HepG2 (cell line): ENCODE measurements around the gene GREM1. TPM values are rescaled to one million over a fixed set of nuclear protein-coding genes. Genes with fewer than 3 reads are reported as not detected.

ENCODE experiments used
- CERS6 ChIP-seq: sonication (generic); formaldehyde crosslinking; IDR thresholded peaks from 2 replicates; pipeline ENCODE4 v1.5.0; 2020; ENCODE audit warnings: missing genetic modification reagents
- GMEB1 ChIP-seq: sonication (generic); formaldehyde crosslinking; IDR thresholded peaks from 2 replicates; pipeline ENCODE4 v1.5.1; 2020; ENCODE audit warnings: missing genetic modification reagents, mild to moderate bottlenecking, borderline replicate concordance
- IKZF4 ChIP-seq: sonication (generic); formaldehyde crosslinking; IDR thresholded peaks from 2 replicates; pipeline ENCODE4 v1.5.1; 2020; ENCODE audit warnings: borderline replicate concordance, mild to moderate bottlenecking, low read depth, missing genetic modification reagents; ENCODE audit errors: not compliant biosample characterization
- KDM6A ChIP-seq: IDR thresholded peaks from 2 replicates; pipeline ENCODE4 v1.6.1; 2016; ENCODE audit warnings: low read depth
- MIER2 ChIP-seq: IDR thresholded peaks from 2 replicates; pipeline ENCODE4 v1.6.1; 2016; ENCODE audit warnings: missing biosample characterization, missing genetic modification reagents
- NR2F6 ChIP-seq, 2 experiments: IDR thresholded peaks; 2 replicates each; pipeline ENCODE4 v1.6.1; 2016; ENCODE audit warnings: antibody characterized with exemption in 1 of 2, mild to moderate bottlenecking in 1 of 2
- RBM22 ChIP-seq: fragments of 200-400 bp; formaldehyde crosslinking; optimal IDR thresholded peaks from 2 replicates; pipeline ENCODE3; 2017; ENCODE audit warnings: mild to moderate bottlenecking, low read length, moderate library complexity
- ZMYM4 ChIP-seq: sonication (generic); formaldehyde crosslinking; IDR thresholded peaks from 2 replicates; pipeline ENCODE4 v1.8.1; 2023; ENCODE audit warnings: mild to moderate bottlenecking, missing genetic modification reagents
- polyA plus RNA-seq, 8 experiments: library from polyadenylated mRNA; depleted of rRNA in 3 of 8; stranded (reverse) in 7 of 8; unstranded in 1 of 8; fragments of >200 nt; fragmentation: Illumina TruSeq in 4 of 8; extraction: Trizol in 4 of 8; gene quantifications; 2 replicates each; pipeline versions ENCODE4 v1.2.1 to v1.2.3, GENCODE V29; 2011 to 2016; ENCODE audit warnings: low read depth in 4 of 8, missing spikeins in 1 of 8, mixed read lengths in 1 of 8; ENCODE audit not compliant: insufficient read depth in 1 of 8
- total RNA-seq, 5 experiments: library from RNA; depleted of rRNA; stranded (reverse); fragments of >200 nt; fragmentation: Illumina TruSeq; extraction: Trizol; gene quantifications; 2 replicates each; pipeline ENCODE4 v1.2.3, GENCODE V29; 2016; ENCODE audit warnings: low read depth in 1 of 5
- TF ChIP-seq, protein P1 (sequence below), 2 experiments: fragments of 450-650 bp in 1 of 2; sonication (generic) in 1 of 2; formaldehyde crosslinking in 1 of 2; IDR thresholded peaks; 2 replicates each; pipeline versions ENCODE4 v1.6.1 to v1.8.0; 2016 to 2022; ENCODE audit warnings: antibody characterized with exemption in 1 of 2, mild to moderate bottlenecking in 1 of 2, missing genetic modification reagents in 1 of 2
- TF ChIP-seq, protein P2 (sequence below): sonication (generic); formaldehyde crosslinking; IDR thresholded peaks from 2 replicates; pipeline ENCODE4 v1.5.1; 2020; ENCODE audit warnings: mild to moderate bottlenecking, missing genetic modification reagents, borderline replicate concordance

Gene GREM1
- total and polyA plus RNA-seq, 2 of the 13 experiments (the other 11 are each of a cell fraction or from before 2014, with no cell fraction given) = 0.02 to 0.08 TPM

- TF ChIP-seq, protein P1, sequence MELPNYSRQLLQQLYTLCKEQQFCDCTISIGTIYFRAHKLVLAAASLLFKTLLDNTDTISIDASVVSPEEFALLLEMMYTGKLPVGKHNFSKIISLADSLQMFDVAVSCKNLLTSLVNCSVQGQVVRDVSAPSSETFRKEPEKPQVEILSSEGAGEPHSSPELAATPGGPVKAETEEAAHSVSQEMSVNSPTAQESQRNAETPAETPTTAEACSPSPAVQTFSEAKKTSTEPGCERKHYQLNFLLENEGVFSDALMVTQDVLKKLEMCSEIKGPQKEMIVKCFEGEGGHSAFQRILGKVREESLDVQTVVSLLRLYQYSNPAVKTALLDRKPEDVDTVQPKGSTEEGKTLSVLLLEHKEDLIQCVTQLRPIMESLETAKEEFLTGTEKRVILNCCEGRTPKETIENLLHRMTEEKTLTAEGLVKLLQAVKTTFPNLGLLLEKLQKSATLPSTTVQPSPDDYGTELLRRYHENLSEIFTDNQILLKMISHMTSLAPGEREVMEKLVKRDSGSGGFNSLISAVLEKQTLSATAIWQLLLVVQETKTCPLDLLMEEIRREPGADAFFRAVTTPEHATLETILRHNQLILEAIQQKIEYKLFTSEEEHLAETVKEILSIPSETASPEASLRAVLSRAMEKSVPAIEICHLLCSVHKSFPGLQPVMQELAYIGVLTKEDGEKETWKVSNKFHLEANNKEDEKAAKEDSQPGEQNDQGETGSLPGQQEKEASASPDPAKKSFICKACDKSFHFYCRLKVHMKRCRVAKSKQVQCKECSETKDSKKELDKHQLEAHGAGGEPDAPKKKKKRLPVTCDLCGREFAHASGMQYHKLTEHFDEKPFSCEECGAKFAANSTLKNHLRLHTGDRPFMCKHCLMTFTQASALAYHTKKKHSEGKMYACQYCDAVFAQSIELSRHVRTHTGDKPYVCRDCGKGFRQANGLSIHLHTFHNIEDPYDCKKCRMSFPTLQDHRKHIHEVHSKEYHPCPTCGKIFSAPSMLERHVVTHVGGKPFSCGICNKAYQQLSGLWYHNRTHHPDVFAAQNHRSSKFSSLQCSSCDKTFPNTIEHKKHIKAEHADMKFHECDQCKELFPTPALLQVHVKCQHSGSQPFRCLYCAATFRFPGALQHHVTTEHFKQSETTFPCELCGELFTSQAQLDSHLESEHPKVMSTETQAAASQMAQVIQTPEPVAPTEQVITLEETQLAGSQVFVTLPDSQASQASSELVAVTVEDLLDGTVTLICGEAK (IDR thresholded peaks at IDR 0.05) = no peak
- TF ChIP-seq, protein P1 (CRISPR knock-in tag; IDR thresholded peaks at IDR 0.05) = no peak
- TF ChIP-seq MIER2 (0 out of 2 replicates have a peak, but pooled peaks have one; percentile 7), KDM6A (CRISPR knock-in tag) (peak; percentile 55), CERS6 (CRISPR knock-in tag) (no peak), RBM22 (no peak), GMEB1 (0 out of 2 replicates have a peak, but pooled peaks have one; percentile 5), ZMYM4 (CRISPR knock-in tag) (peak; percentile 66), IKZF4 (CRISPR knock-in tag) (no peak), NR2F6 (IDR thresholded peaks at IDR 0.05) (0 out of 2 replicates have a peak, but pooled peaks have one; percentile 25), NR2F6 (CRISPR knock-in tag; IDR thresholded peaks at IDR 0.05) (no peak)
- TF ChIP-seq, protein P2, sequence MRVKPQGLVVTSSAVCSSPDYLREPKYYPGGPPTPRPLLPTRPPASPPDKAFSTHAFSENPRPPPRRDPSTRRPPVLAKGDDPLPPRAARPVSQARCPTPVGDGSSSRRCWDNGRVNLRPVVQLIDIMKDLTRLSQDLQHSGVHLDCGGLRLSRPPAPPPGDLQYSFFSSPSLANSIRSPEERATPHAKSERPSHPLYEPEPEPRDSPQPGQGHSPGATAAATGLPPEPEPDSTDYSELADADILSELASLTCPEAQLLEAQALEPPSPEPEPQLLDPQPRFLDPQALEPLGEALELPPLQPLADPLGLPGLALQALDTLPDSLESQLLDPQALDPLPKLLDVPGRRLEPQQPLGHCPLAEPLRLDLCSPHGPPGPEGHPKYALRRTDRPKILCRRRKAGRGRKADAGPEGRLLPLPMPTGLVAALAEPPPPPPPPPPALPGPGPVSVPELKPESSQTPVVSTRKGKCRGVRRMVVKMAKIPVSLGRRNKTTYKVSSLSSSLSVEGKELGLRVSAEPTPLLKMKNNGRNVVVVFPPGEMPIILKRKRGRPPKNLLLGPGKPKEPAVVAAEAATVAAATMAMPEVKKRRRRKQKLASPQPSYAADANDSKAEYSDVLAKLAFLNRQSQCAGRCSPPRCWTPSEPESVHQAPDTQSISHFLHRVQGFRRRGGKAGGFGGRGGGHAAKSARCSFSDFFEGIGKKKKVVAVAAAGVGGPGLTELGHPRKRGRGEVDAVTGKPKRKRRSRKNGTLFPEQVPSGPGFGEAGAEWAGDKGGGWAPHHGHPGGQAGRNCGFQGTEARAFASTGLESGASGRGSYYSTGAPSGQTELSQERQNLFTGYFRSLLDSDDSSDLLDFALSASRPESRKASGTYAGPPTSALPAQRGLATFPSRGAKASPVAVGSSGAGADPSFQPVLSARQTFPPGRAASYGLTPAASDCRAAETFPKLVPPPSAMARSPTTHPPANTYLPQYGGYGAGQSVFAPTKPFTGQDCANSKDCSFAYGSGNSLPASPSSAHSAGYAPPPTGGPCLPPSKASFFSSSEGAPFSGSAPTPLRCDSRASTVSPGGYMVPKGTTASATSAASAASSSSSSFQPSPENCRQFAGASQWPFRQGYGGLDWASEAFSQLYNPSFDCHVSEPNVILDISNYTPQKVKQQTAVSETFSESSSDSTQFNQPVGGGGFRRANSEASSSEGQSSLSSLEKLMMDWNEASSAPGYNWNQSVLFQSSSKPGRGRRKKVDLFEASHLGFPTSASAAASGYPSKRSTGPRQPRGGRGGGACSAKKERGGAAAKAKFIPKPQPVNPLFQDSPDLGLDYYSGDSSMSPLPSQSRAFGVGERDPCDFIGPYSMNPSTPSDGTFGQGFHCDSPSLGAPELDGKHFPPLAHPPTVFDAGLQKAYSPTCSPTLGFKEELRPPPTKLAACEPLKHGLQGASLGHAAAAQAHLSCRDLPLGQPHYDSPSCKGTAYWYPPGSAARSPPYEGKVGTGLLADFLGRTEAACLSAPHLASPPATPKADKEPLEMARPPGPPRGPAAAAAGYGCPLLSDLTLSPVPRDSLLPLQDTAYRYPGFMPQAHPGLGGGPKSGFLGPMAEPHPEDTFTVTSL (CRISPR knock-in tag) = peak; percentile 81; the same call in 1 of the 2 replicates
Observed at GRCh38 chr15:32677238-32677750, 40.5 kb upstream of the GREM1 start (continued).
